HepG2 (cell line): ENCODE data around the gene LBX2. TPM values are rescaled to one million over a fixed set of nuclear protein-coding genes. Genes with fewer than 3 reads are reported as not detected.

Experiments used
- ATAC-seq: fragments of 200-7000 bp; cut with Tn5 transposase; 3 replicates; pipeline ENCODE4 v1.9.1; 2020; ENCODE audit warnings: mild to moderate bottlenecking, moderate library complexity
- BruUV-seq: library from RNA; stranded (reverse); fragments of 400-500 nt; replicated peaks from 2 replicates; lab custom pipeline; 2021; lab: Mats Ljungman, UMichigan
- CTCF ChIA-PET: fragments of 300-600 bp; formaldehyde crosslinking; extraction: SDS; loops from one replicate; lab custom pipeline; 2021; ENCODE audit warnings: low total read pairs, inconsistent platforms, low intra/inter-chr PET ratio; lab: Yijun Ruan, JAX
- POLR2A ChIA-PET: fragments of 350-600 bp; sonication (Branson Sonifier 250); formaldehyde crosslinking; loops from one replicate; lab custom pipeline; 2020; ENCODE audit warnings: antibody characterized with exemption, inconsistent platforms; lab: Yijun Ruan, JAX
- DNase-seq: peaks from one replicate; pipeline ENCODE4 v3.0.0-alpha.2; 2015; ENCODE audit warnings: low spot score
- FAIRE-seq: peaks from 3 replicates; lab custom pipeline; 2011; peaks lifted over from hg19 to GRCh38; lab: Jason Lieb, UNC
- H2AFZ ChIP-seq: one replicate; pipeline ENCODE4 v1.6.1; 2011; ENCODE audit warnings: low read length, inconsistent platforms
- H3K27ac ChIP-seq: fragments of 300-600 bp; 3 replicates; pipeline ENCODE4 v1.8.0; 2011; ENCODE audit warnings: mixed run types, mild to moderate bottlenecking, mixed read lengths, low read length, inconsistent platforms; ENCODE audit not compliant: insufficient read depth; ENCODE audit errors: extremely low read length
- H3K27me3 ChIP-seq, 2 experiments: fragments of 200-600 bp in 1 of 2; 2 replicates in 1 of 2; 3 replicates in 1 of 2; pipeline versions ENCODE4 v1.6.0 to v1.8.0; 2011; ENCODE audit warnings: low read length in 2 of 2, mild to moderate bottlenecking in 2 of 2, moderate library complexity in 2 of 2, inconsistent platforms in 1 of 2; ENCODE audit not compliant: insufficient read depth in 2 of 2, control insufficient read depth in 1 of 2
- H3K36me3 ChIP-seq, 2 experiments: fragments of 200-600 bp in 1 of 2; replicated peaks in 1 of 2; 2 replicates in 1 of 2; 3 replicates in 1 of 2; pipeline versions ENCODE4 v1.5.1 to v1.8.0; 2011; ENCODE audit warnings: low read length in 2 of 2, inconsistent platforms in 1 of 2; ENCODE audit not compliant: insufficient read depth in 2 of 2, control insufficient read depth in 1 of 2
- H3K4me1 ChIP-seq: 2 replicates; pipeline ENCODE4 v1.5.1; 2012; ENCODE audit warnings: low read length, inconsistent platforms; ENCODE audit not compliant: insufficient read depth
- H3K4me2 ChIP-seq: 2 replicates; pipeline ENCODE4 v1.6.0; 2011; ENCODE audit warnings: low read depth, low read length, inconsistent platforms
- H3K4me3 ChIP-seq, 3 experiments: fragments of 200-600 bp in 1 of 3; sonication (generic), shearing (Covaris generic) in 1 of 3; replicated peaks in 1 of 3; 2 replicates each; pipeline ENCODE4 v1.5.1; 2011 to 2016; ENCODE audit warnings: low read length in 3 of 3, inconsistent platforms in 2 of 3, low read depth in 2 of 3, mild to moderate bottlenecking in 2 of 3, control low read depth in 1 of 3, mixed read lengths in 1 of 3; ENCODE audit not compliant: insufficient read depth in 1 of 3
- H3K79me2 ChIP-seq: one replicate; pipeline ENCODE4 v1.6.1; 2011; ENCODE audit warnings: low read length, inconsistent platforms; ENCODE audit not compliant: insufficient read depth
- H3K9ac ChIP-seq: 2 replicates; pipeline ENCODE4 v1.6.0; 2011; ENCODE audit warnings: mild to moderate bottlenecking, low read depth, low read length, inconsistent platforms; ENCODE audit not compliant: insufficient read depth
- H3K9me3 ChIP-seq: 2 replicates; pipeline ENCODE4 v1.5.1; 2012; ENCODE audit warnings: mild to moderate bottlenecking, low read length
- H4K20me1 ChIP-seq: 2 replicates; pipeline ENCODE4 v1.6.0; 2011; ENCODE audit warnings: inconsistent platforms, mild to moderate bottlenecking, low read length, moderate library complexity; ENCODE audit not compliant: insufficient read depth
- ATM ChIP-seq: fragments of 450-650 bp; IDR thresholded peaks from 2 replicates; pipeline ENCODE4 v1.7.1; 2017; ENCODE audit warnings: mild to moderate bottlenecking, borderline replicate concordance
- CBX1 ChIP-seq: IDR thresholded peaks from one replicate; pipeline ENCODE4 v1.6.1; 2016; ENCODE audit warnings: antibody characterized with exemption, low read depth
- CHD4 ChIP-seq: fragments of 200-600 bp; sonication (generic); IDR thresholded peaks from 2 replicates; pipeline ENCODE4 v1.7.0; 2017; ENCODE audit warnings: mild to moderate bottlenecking, low read length, borderline replicate concordance
- GZF1 ChIP-seq: sonication (generic); formaldehyde crosslinking; IDR thresholded peaks from 2 replicates; pipeline ENCODE4 v1.5.1; 2020; ENCODE audit warnings: mild to moderate bottlenecking, missing genetic modification reagents
- HNRNPLL ChIP-seq: fragments of 200-400 bp; formaldehyde crosslinking; IDR thresholded peaks from 2 replicates; pipeline ENCODE4 v1.6.1; 2017; ENCODE audit warnings: mild to moderate bottlenecking, low read depth, low read length; ENCODE audit not compliant: poor library complexity, severe bottlenecking
- KDM2A ChIP-seq: sonication (generic); formaldehyde crosslinking; IDR thresholded peaks from 2 replicates; pipeline ENCODE4 v1.4.0; 2020; ENCODE audit warnings: low read depth, missing genetic modification reagents, borderline replicate concordance
- KLF9 ChIP-seq: IDR thresholded peaks from 2 replicates; pipeline ENCODE4 v1.6.1; 2016; ENCODE audit warnings: low read depth
- NFE2L2 ChIP-seq: fragments of 150-350 bp; IDR thresholded peaks from 2 replicates; pipeline ENCODE4 v1.6.1; 2014; ENCODE audit warnings: low read length
- NR2C2 ChIP-seq: sonication (generic); formaldehyde crosslinking; IDR thresholded peaks from 2 replicates; pipeline ENCODE4 v1.4.0; 2020; ENCODE audit warnings: missing genetic modification reagents, mild to moderate bottlenecking, moderate library complexity, borderline replicate concordance
- PBX3 ChIP-seq: sonication (generic); formaldehyde crosslinking; IDR thresholded peaks from 2 replicates; pipeline ENCODE4 v1.8.1; 2023; ENCODE audit warnings: missing genetic modification reagents, inconsistent platforms, borderline replicate concordance
- PCBP2 ChIP-seq: fragments of 200-400 bp; formaldehyde crosslinking; optimal IDR thresholded peaks from 2 replicates; pipeline ENCODE3; 2018; ENCODE audit warnings: low read length, low read depth; ENCODE audit not compliant: poor library complexity, severe bottlenecking
- RCOR2 ChIP-seq: IDR thresholded peaks from 2 replicates; pipeline ENCODE4 v1.6.1; 2016; ENCODE audit warnings: missing biosample characterization, missing genetic modification reagents
- REPIN1 ChIP-seq: sonication (generic); formaldehyde crosslinking; IDR thresholded peaks from 2 replicates; pipeline ENCODE4 v1.8.0; 2022; ENCODE audit warnings: missing genetic modification reagents, low read depth, mild to moderate bottlenecking, borderline replicate concordance
- RFXANK ChIP-seq: IDR thresholded peaks from 2 replicates; pipeline ENCODE4 v1.6.1; 2016
- SOX13 ChIP-seq, 3 experiments: fragments of 450-650 bp in 1 of 3; sonication (generic) in 1 of 3; formaldehyde crosslinking in 1 of 3; IDR thresholded peaks in 2 of 3; conservative IDR thresholded peaks in 1 of 3; 2 replicates each; pipeline versions ENCODE4 v1.5.0 to v1.6.1; 2016 to 2020; ENCODE audit warnings: antibody characterized with exemption in 1 of 3, mild to moderate bottlenecking in 1 of 3, missing compliant biosample characterization in 1 of 3, missing genetic modification reagents in 1 of 3, moderate library complexity in 1 of 3
- TCF7L2 ChIP-seq: IDR thresholded peaks from 2 replicates; pipeline ENCODE4 v1.6.1; 2011; ENCODE audit warnings: mild to moderate bottlenecking, low read depth, low read length, moderate library complexity
- ZNF337 ChIP-seq: sonication (generic); formaldehyde crosslinking; IDR thresholded peaks from 2 replicates; pipeline ENCODE4 v1.5.1; 2020; ENCODE audit warnings: missing genetic modification reagents, low read depth, mild to moderate bottlenecking, borderline replicate concordance
- ZNF570 ChIP-seq: sonication (generic); formaldehyde crosslinking; IDR thresholded peaks from 2 replicates; pipeline ENCODE4 v1.4.0; 2020; ENCODE audit warnings: mild to moderate bottlenecking, missing genetic modification reagents, borderline replicate concordance
- ZNF629 ChIP-seq: sonication (generic); formaldehyde crosslinking; conservative IDR thresholded peaks from 2 replicates; pipeline ENCODE4 v1.5.0; 2020; ENCODE audit warnings: missing genetic modification reagents
- ZNF784 ChIP-seq: sonication (generic); formaldehyde crosslinking; IDR thresholded peaks from 2 replicates; pipeline ENCODE4 v1.5.1; 2020; ENCODE audit warnings: missing genetic modification reagents, mild to moderate bottlenecking, borderline replicate concordance
- WGBS: methylation state at CpG from one replicate; pipeline ENCODE4 v1.1.6; 2017; ENCODE audit warnings: low lambda C conversion rate; 5-methylcytosine and 5-hydroxymethylcytosine counted together
- in situ Hi-C: cut with HindIII; loops from 2 replicates; pipeline ENCODE4 v1.10.0; 2017; ENCODE audit warnings: low pct_unique_long_range_greater_than_20kb; ENCODE audit not compliant: extremely low pct_ligation_motif_present
- intact Hi-C: fragments of 100-400 bp; cut with micrococcal nuclease; formaldehyde crosslinking; loops from one replicate; pipeline ENCODE4 v1.10.0; 2022; ENCODE audit not compliant: unreplicated experiment
- polyA plus RNA-seq, 8 experiments: library from polyadenylated mRNA; depleted of rRNA in 3 of 8; stranded (reverse) in 7 of 8; unstranded in 1 of 8; fragments of >200 nt; fragmentation: Illumina TruSeq in 4 of 8; extraction: Trizol in 4 of 8; gene quantifications; 2 replicates each; pipeline versions ENCODE4 v1.2.1 to v1.2.3, GENCODE V29; 2011 to 2016; ENCODE audit warnings: low read depth in 4 of 8, missing spikeins in 1 of 8, mixed read lengths in 1 of 8; ENCODE audit not compliant: insufficient read depth in 1 of 8
- total RNA-seq, 5 experiments: library from RNA; depleted of rRNA; stranded (reverse); fragments of >200 nt; fragmentation: Illumina TruSeq; extraction: Trizol; gene quantifications; 2 replicates each; pipeline ENCODE4 v1.2.3, GENCODE V29; 2016; ENCODE audit warnings: low read depth in 1 of 5

The LBX2 gene
- total and polyA plus RNA-seq, 2 of the 13 experiments (the other 11 are each of a cell fraction or from before 2014, with no cell fraction given), result 6.4 to 8.1 TPM

- no peak for TF ChIP-seq TCF7L2
- peak; percentile 61 for TF ChIP-seq ZNF784
- TF ChIP-seq KLF9 (CRISPR knock-in tag), result 0 out of 2 replicates have a peak, but pooled peaks have one; percentile 49
These were observed 3.5 kb upstream of the LBX2 start (continued) for GRCh38 chr2:74502720-74503505.

GRCh38 chr2:74502147-74502719 is 2.8 kb upstream of the LBX2 start:
- H3K4me2 ChIP-seq, result peak overlapping the region; percentile 92
- H3K9ac ChIP-seq, result peak overlapping the region; percentile 83
- TF ChIP-seq KDM2A (CRISPR knock-in tag), result peak; percentile 89
- peak; percentile 20; the same call in 1 of the 2 replicates for TF ChIP-seq RFXANK
- peak; percentile 64; the same call in 1 of the 2 replicates for TF ChIP-seq REPIN1 (CRISPR knock-in tag)
- no peak for TF ChIP-seq SOX13 (IDR thresholded peaks at IDR 0.05)
- TF ChIP-seq SOX13 (CRISPR knock-in tag; conservative IDR thresholded peaks at IDR 0.05 in 1 of 2, IDR thresholded peaks at IDR 0.05 in 1 of 2), result peak in 1 of 2 experiments; percentile 75; a peak in 2 of 4 replicates
- TF ChIP-seq CHD4, result peak; percentile 32; the same call in 1 of the 2 replicates
- TF ChIP-seq PCBP2, result no peak
- no peak for TF ChIP-seq NFE2L2
- TF ChIP-seq RCOR2 (CRISPR knock-in tag), result peak; percentile 71
- no peak for TF ChIP-seq GZF1 (CRISPR knock-in tag)
- TF ChIP-seq ZNF337 (CRISPR knock-in tag), result no peak
- no peak for TF ChIP-seq CBX1
- peak; percentile 94 for TF ChIP-seq NR2C2 (CRISPR knock-in tag)
- no peak for TF ChIP-seq ATM
- TF ChIP-seq HNRNPLL, result peak; percentile 82
- TF ChIP-seq ZNF570 (CRISPR knock-in tag), result 0 out of 2 replicates have a peak, but pooled peaks have one; percentile 35
- TF ChIP-seq PBX3 (CRISPR knock-in tag), result no peak
- TF ChIP-seq ZNF629, result peak; percentile 46; the same call in 1 of the 2 replicates

More at GRCh38 chr2:74502147-74502719, 2.8 kb upstream of the LBX2 start:
- peaks cover 75% of the 10 kb centered on the region for H3K4me1 ChIP-seq
- intact Hi-C loops (loop anchor here (1.0 kb wide), 1 partner anchor 19 kb away; the partner anchor contains the start of gene TTC31), in situ Hi-C loops (no loop called here)
- DNase-seq, result peak; percentile 86
- ChIA-PET CTCF (interaction anchor here (1.5 to 2.9 kb wide), 2 partner anchors 13 to 19 kb away, joined by 5 to 20 read pairs; partner anchors contain the start of genes CCDC142 and TTC31), POLR2A (interaction anchor here (1.0 to 16.5 kb wide), 15 partner anchors 8 to 76 kb away, joined by 5 to 795 read pairs (median 23); partner anchors contain the start of genes AUP1, CCDC142, DQX1 and HTRA2)
- H4K20me1 ChIP-seq, result no peaks in the 10 kb centered on the region
- WGBS, result under 1% methylated on average over 31 of the region's 32 CpGs
- no peaks in the 10 kb centered on the region for H3K9me3 ChIP-seq
- no peaks in the 10 kb centered on the region; a peak in 3 of 5 replicates for H3K36me3 ChIP-seq
- peak overlapping the region; percentile 89 for H3K27ac ChIP-seq
- peak overlapping the region; percentile 67 to 86 (median 82) for H3K4me3 ChIP-seq
- H3K79me2 ChIP-seq, result peaks cover 54% of the 10 kb centered on the region
- no TSS peak for BruUV-seq
- H3K27me3 ChIP-seq, result no peaks in the 10 kb centered on the region; a peak in 1 of 5 replicates
- peak; percentile 96 for FAIRE-seq
- ATAC-seq, result peak; percentile 22
- no peak overlapping the region for H2AFZ ChIP-seq
